HG03064 (cell line): ENCODE data around the gene TEX29.

Experiments
- ATAC-seq: cut with Tn5 transposase; IDR thresholded peaks from one replicate; pipeline ENCODE4 v1.9.1; 2021; ENCODE audit warnings: low read depth; ENCODE audit not compliant: unreplicated experiment

Gene TEX29

GRCh38 chr13:111288276-111288675, 32.2 kb upstream of the TEX29 start:
- no peak for ATAC-seq

DNA sequence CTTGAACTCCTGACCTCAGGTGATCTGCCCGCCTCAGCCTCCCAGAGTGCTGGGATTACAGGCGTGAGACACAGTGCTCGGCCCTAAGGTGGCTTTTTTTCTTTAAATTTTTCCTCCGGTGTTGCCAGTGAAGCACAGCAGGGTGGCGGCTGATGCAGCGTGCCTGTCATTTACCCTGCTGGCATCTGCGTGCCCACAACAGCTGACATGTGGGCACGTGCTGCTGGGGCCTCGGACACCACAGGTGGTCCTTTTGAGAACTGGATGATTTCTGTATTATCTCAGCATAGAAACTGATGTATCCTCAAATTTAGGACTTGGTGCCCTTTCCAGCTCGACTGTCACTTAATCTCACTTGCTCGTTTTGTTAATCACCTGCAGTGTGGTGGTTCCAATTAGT, 31.2 kb upstream of the TEX29 start:
- no peak for ATAC-seq

- no peak for ATAC-seq
Observed at GRCh38 chr13:111291908-111292307, 28.5 kb upstream of the TEX29 start.

DNA sequence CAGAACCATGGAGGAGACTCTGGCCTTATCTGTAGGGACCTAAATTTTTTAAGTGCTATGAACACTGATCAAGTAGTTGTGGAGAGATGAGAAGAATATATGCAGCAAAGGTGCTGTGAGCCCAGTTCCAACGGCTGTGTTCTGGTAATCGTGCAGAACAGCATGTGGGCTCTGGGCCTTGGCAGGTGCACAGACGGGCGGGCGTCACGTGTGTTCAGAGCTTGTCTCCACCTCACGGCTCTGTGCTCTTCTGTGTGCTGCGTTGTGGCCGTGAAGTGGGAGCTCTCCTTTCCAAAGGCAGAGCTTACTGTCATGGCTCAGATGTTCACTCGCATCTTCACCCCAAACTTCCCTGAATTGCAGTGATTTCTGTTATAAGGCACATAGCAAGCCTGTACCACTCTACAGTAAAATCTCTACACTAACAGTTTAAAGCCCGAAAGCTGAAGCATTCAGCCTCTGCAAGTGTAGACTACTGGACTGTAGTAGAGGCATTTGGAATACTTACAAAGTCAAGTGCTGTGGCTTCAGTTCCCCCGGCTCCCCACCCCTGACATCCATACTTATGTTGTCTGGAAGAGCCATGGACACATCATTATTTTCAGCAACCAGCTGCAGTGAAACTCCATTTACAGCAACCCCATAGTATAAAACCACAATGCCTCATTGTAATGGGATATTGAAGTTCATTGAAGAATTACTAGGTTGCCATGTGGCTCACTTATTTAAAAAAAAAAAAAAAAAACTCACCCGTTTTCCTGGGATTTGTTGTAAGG, 27.5 kb upstream of the TEX29 start:
- ATAC-seq = no peak

DNA sequence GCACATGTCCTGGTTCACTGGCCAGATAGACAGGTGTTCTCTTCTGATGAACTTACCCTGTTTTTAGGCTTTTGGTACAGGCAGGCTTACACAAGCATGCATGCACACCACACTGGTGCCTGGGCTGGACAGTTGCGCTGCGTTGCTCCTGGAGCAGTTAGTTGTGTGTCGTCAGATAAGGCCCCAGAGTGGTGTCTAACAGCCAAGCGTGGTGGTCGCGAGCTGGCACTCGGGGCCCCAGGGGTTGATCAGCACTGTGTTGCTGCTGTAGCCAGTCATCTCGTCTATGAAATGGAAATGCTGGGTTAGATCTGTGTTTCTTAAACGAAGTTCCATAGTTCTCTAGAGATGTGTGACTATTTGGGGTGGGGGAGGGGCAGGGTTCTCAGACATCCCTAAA, 24.6 kb upstream of the TEX29 start:
- ATAC-seq = no peak

DNA sequence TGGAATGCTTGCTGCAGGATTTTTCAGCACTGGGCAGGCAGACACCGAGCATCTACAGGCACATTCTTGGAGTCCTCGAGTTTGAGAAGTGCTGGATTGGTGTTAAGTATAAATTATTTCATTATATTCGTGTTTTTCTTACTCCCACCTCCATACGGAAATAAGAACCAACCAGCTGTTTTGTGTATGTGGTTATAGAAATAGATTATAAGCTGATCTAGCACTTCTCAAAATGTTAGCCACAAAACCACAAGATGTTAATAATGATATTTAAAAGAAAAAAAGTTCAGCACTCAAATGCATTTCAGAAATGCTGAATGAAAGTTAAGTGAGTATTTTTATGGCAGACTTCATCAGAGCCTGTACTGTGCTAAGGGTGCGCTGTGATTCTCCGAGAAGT, 24.0 kb upstream of the TEX29 start:
- no peak for ATAC-seq

GRCh38 chr13:111298214-111298975, 22.0 kb upstream of the TEX29 start:
- no peak for ATAC-seq

GRCh38 chr13:111302045-111302726, 18.3 kb upstream of the TEX29 start:
- no peak for ATAC-seq

GRCh38 chr13:111303559-111303958, 16.9 kb upstream of the TEX29 start:
- no peak for ATAC-seq

- ATAC-seq = peak; percentile 92
Observed at GRCh38 chr13:111304041-111304544, 16.3 kb upstream of the TEX29 start.

DNA sequence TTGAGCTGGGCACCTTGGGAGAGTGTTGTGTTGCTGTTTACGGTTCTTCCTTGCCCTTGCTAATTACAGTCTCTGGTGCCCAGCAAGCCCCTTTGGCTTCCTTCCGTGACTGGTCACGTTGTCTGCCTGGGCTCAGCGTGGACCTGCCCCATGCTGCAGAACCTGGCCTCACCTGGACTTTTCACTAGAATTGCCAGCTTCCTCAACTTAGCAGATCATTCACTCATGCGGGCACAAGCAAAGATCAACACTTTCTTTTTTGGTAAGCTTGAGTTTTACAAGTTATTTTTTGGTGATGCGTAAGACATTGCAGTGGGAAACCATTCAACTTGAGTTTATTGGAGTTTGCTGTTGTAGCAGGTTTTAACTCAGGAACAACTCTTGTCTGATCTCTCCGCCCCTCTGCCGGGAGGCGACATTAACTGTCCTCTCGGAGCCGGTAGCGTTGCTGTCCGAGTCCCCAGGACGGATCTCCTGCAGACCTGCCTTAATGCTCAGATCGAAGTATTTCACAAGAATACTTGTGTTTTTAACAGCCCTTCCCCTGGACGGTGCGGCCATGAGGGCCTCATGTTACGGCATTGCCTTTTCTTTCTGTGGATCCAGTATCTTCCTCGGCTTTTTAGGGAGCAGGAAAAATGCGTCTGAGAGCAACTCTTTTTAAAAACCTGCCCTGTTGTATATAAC, 15.7 kb upstream of the TEX29 start:
- peak; percentile 30 for ATAC-seq

GRCh38 chr13:111312944-111313590, 7.4 kb upstream of the TEX29 start:
- ATAC-seq = no peak

- no peak for ATAC-seq
Observed at GRCh38 chr13:111313911-111314425, 6.5 kb upstream of the TEX29 start.

DNA sequence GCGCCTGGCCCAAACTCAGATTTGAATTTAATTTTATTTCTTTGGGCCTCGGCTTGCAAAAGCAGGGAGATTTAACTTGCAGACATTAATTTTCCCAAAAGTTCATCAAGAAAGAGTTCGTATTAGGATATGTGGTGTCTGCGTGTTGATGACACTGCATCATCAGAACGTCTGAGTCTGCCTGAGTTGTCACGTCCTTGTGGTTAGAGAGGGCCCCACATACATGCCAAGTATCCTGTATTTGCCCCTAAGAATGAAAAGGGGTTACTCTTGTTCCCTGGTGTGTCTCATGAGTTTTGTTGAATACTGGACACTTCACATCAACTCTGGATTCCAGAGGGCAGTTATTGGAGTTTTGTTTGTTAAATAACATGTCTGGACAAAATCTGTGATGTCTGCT, 5.6 kb upstream of the TEX29 start:
- no peak for ATAC-seq

DNA sequence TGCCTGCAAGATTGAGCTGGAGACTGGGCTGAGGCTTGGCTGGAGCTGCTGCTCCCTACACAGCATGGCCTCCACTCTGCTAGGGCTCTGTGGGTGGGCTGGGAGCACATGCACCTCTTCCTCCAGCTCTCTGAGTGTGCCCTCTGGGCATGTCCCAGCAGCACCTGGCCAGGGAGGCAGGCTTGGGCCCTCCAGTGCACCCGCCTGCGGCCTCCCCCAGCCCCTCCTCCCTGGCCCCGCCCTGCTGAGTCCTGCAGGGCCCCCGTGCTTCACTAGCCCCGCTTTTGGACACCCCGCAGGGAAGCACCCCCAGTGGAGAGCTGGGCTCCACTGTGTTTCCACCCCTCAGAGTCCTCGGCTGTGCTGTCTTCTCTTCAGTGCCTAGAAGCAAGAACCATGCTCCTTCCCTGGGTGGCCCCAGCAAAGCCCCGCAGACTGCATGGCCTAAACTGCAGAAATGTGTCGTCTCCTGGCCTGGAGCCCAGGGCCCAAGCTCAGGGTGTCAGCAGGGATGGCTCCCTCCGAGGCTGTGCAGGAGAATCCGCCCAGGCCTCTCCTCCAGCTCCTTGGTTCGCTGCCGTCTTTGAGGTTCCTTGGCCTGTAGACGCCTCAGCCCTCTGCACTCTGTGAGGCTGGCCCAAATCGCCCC, 5.0 kb upstream of the TEX29 start:
- ATAC-seq = no peak

GRCh38 chr13:111316161-111316730, 4.2 kb upstream of the TEX29 start:
- ATAC-seq = no peak

- ATAC-seq = no peak
Observed at GRCh38 chr13:111317042-111317550, 3.3 kb upstream of the TEX29 start.

DNA sequence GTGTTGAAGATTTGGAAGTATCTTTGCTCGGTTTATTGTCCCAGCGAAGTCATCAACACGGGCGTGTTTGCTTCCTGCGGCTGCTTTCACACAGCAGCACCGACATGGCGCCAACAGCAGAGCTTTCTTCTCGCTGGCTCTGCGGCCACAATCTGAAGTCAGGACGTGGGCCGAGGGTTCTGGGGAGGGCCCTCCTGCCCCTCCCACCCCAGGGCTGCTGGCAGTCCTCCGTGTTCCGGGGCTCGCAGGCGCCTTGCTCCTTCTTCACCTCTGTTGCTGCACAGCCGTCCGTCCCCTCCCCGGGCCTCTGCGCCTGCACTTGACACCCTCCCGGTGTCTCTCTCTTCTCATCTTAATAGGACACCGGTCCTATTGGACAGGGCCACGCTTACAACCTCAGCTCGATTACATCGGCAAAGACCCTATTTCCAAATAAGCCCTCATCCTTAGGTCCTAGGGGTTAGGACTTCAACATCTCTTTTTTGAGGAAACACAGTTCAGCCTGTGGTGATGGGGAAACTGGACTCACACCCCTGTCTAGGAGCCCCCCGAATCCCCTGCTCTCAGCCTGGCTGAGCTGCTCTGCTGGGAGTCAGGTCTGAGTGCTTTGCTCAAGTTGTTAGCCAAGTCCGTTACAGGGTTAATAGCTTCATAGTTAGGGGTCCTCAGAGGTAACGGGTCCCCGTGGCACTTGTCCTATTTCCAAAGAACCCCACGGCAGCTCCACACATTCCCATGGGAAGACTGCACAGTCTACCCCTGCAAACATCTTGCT, 2.7 kb upstream of the TEX29 start:
- ATAC-seq = no peak
